ENCODE data around the gene KIAA1671.

The KIAA1671 gene

DNA sequence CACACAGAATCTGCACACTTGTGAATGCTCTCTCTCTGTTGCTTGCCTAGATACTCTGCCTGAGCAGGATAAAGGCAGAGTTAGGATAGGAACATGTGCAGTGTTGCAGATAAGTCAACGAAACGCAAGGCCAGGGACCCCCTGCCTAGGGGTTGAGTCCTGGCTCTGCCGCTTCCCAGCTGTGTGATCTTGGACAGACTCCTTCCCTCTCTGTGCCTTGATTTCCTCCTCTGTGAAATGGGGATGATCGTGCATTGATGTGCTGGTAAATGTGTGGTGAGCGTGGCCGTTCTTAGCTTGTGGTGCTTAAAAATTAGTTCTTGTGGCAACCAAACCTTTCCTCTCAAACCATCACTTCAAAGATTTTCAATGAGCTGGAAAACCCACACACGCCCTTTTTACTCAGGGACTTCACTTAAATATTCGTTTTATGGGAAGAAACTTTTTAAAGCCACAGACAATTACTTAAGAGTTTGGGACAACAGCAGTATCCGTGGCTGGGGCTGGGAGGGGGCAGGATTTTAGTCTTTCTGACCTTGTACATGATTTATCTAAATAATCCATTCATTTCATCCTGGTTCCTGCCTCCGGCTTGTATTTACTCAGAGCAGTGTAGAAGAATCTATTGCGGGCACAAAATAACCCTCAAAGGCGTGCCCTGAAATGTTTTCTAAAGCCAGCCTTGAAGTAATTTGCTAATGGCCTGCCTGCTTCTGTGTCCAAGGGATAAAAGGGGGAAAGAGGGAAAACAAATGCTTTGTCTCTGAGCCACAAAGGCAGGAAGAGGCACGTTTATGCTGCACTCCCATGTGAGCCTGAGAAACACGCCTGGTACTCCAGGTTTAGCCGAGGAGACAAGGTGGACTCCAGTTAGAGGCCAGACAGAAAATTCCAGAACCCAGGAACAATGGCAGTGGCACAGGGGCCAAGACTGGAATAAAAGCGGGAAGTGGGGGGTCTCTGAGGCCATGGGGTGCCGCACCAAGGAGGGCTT lies 162.2 kb downstream of the KIAA1671 start:
- TF ChIP-seq POU2F2 (IDR thresholded peaks at IDR 0.05; ENCODE audit: low read depth, low read length) = no peak
- no peak for TF ChIP-seq POLR2AphosphoS5 (IDR thresholded peaks at IDR 0.05; ENCODE audit: low read depth, low read length)
- TF ChIP-seq POLR2A (IDR thresholded peaks at IDR 0.05; ENCODE audit: low read depth, low read length) = no peak
- DNase-seq (ENCODE audit: insufficient read length, low spot score) = no peak
- no peak for FAIRE-seq

DNA sequence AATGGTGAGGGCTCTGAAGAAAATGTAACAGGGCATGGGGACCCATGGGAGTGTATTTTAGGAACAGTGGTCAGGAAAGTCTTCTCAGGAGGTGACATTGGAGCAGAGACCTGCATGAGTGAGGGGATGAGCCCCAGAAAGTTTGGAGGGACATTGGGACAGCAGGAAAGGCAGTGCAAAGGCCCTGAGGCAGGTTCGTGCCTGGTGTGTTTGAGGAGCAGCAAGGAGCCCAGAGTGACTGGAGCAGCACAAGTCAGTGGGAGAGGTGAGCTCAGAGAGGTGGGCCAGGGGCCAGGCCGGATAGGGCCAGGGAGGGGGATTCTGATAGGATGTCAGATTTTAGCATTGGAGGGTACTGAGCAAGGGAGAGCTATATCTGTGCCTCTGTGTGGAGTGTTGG lies 167.1 kb downstream of the KIAA1671 start:
- TF ChIP-seq TAF1 (IDR thresholded peaks at IDR 0.05; ENCODE audit: low read depth, low read length) (no peak), POLR2A (IDR thresholded peaks at IDR 0.05; ENCODE audit: low read depth, low read length) (no peak), SPI1 (IDR thresholded peaks at IDR 0.05; ENCODE audit: low read depth, low read length) (no peak), POLR2AphosphoS5 (IDR thresholded peaks at IDR 0.05; ENCODE audit: low read depth, low read length) (no peak), POU2F2 (IDR thresholded peaks at IDR 0.05; ENCODE audit: low read depth, low read length) (no peak), PAX5 (IDR thresholded peaks at IDR 0.05; ENCODE audit: insufficient read depth, low read length, severe bottlenecking) (no peak)
- FAIRE-seq = no peak

DNA sequence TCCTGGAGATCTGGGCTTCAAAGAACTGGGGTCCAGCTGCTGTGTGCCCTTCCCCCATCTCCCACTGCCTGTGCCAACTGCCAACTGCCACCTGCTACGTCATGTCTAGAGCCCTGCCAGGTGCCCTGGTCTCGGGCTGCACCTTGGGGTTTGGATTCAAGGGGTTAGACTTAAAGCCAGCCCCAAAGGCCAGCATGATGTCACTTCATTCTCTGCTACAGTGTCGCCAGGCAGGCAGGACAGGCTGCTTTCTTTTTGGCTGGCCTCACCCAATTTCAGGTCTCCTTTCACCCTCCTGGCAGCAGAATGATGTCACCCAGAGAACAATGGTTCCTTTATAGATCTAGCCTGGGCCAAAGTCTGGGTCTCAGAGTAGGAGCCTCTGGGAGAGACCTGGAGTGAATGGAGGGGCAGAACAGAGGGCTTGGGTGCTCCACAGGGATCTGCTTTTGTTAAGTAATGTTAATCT lies 167.6 kb downstream of the KIAA1671 start:
- FAIRE-seq = no peak
- TF ChIP-seq POLR2AphosphoS5 (IDR thresholded peaks at IDR 0.05; ENCODE audit: low read depth, low read length) (no peak), PAX5 (IDR thresholded peaks at IDR 0.05; ENCODE audit: insufficient read depth, low read length, severe bottlenecking) (no peak)
- no peak for DNase-seq (ENCODE audit: insufficient read length, low spot score)

More for the DNA sequence above, 167.1 kb downstream of the KIAA1671 start:
- no peak for DNase-seq (ENCODE audit: insufficient read length, low spot score)

DNA sequence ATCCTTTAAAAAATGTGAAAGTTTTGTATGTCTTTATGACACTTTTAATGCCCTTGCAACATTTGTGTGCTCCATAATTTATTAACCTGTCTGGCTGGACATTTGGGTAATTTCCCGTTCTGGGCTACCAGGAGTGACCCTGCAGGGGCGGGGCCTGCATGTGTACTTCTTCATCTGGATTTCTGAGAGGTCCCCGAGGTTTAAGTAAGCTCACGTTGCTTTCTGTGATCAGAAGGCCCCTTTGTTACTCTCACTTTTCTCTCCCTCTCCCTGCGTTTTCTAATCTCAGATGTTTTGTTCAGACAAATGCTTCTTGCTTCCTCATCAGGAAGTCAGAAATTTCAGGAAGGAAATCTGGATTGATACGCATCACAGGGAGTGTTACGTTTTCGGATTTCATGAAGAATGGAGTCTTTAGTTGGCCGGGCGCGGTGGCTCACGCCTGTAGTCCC lies 168.3 kb downstream of the KIAA1671 start:
- no peak for FAIRE-seq

DNA sequence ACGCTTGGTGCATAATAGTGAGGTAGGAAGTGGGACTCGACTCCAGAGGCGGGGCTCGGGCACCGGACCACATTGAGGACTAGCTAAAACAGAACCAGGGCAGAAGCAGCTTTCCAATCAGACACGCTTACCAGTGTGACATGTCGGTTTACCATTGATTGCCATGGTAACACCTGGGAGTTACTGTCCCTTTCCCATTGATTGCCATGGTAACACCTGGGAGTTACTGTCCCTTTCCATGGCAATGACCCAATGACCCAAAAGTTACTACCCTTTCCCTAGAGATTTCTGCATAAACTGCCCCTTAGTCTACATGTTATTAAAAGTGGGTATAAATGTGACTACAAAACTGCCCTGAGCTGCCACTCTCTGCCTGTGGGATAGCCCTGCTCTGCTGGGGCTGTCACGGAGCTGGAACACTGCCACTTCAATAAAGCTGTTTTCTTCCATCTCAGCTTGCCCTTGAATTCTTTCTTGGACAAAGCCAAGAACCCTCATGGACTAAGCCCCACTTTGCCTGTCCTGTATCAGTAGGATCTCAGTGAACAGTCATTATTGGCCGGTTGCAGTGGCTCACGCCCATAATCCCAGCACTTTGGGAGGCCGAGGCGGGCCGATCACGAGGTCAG lies 169.7 kb downstream of the KIAA1671 start:
- DNase-seq (ENCODE audit: insufficient read length, low spot score) (no peak), FAIRE-seq (no peak)
- TF ChIP-seq POLR2AphosphoS5 (IDR thresholded peaks at IDR 0.05; ENCODE audit: low read depth, low read length) = no peak
- no peak for TF ChIP-seq POU2F2 (IDR thresholded peaks at IDR 0.05; ENCODE audit: low read depth, low read length)
- no peak for TF ChIP-seq SPI1 (IDR thresholded peaks at IDR 0.05; ENCODE audit: low read depth, low read length)
- no peak for TF ChIP-seq PAX5 (IDR thresholded peaks at IDR 0.05; ENCODE audit: insufficient read depth, low read length, severe bottlenecking)
- TF ChIP-seq POLR2A (IDR thresholded peaks at IDR 0.05; ENCODE audit: low read depth, low read length) = no peak
- TF ChIP-seq TAF1 (IDR thresholded peaks at IDR 0.05; ENCODE audit: low read depth, low read length) = no peak

More for the DNA sequence above, 168.3 kb downstream of the KIAA1671 start:
- DNase-seq (ENCODE audit: insufficient read length, low spot score) = no peak
- no peak for TF ChIP-seq POU2F2 (IDR thresholded peaks at IDR 0.05; ENCODE audit: low read depth, low read length)
- no peak for TF ChIP-seq POLR2A (IDR thresholded peaks at IDR 0.05; ENCODE audit: low read depth, low read length)
- TF ChIP-seq TAF1 (IDR thresholded peaks at IDR 0.05; ENCODE audit: low read depth, low read length) = no peak
- TF ChIP-seq SPI1 (IDR thresholded peaks at IDR 0.05; ENCODE audit: low read depth, low read length) = no peak
- TF ChIP-seq PAX5 (IDR thresholded peaks at IDR 0.05; ENCODE audit: insufficient read depth, low read length, severe bottlenecking) = no peak
- no peak for TF ChIP-seq POLR2AphosphoS5 (IDR thresholded peaks at IDR 0.05; ENCODE audit: low read depth, low read length)

DNA sequence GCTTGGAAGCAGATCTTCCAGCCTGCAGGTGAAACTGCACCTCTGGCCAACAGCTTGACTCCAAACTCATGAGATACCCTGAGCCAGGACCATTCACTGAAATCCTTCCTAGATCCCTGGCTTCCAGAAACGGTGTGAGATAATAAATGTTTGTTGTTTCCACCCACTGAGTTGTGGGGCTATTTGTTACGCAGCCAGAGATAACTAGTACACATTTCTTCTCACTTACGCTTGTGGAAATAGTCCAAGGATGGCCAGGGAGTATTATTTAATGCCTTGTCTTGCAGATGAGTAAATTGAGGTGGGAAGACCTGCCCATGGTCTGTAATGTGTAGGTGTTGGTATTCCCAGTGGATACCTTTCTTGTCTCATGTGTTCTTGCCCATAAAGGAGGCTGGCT lies 171.2 kb downstream of the KIAA1671 start:
- FAIRE-seq = no peak
- no peak for DNase-seq (ENCODE audit: insufficient read length, low spot score)
- no peak for TF ChIP-seq TAF1 (IDR thresholded peaks at IDR 0.05; ENCODE audit: low read depth, low read length)
- no peak for TF ChIP-seq POU2F2 (IDR thresholded peaks at IDR 0.05; ENCODE audit: low read depth, low read length)
- TF ChIP-seq POLR2A (IDR thresholded peaks at IDR 0.05; ENCODE audit: low read depth, low read length) = no peak
- no peak for TF ChIP-seq PAX5 (IDR thresholded peaks at IDR 0.05; ENCODE audit: insufficient read depth, low read length, severe bottlenecking)
- no peak for TF ChIP-seq POLR2AphosphoS5 (IDR thresholded peaks at IDR 0.05; ENCODE audit: low read depth, low read length)
- no peak for TF ChIP-seq SPI1 (IDR thresholded peaks at IDR 0.05; ENCODE audit: low read depth, low read length)

DNA sequence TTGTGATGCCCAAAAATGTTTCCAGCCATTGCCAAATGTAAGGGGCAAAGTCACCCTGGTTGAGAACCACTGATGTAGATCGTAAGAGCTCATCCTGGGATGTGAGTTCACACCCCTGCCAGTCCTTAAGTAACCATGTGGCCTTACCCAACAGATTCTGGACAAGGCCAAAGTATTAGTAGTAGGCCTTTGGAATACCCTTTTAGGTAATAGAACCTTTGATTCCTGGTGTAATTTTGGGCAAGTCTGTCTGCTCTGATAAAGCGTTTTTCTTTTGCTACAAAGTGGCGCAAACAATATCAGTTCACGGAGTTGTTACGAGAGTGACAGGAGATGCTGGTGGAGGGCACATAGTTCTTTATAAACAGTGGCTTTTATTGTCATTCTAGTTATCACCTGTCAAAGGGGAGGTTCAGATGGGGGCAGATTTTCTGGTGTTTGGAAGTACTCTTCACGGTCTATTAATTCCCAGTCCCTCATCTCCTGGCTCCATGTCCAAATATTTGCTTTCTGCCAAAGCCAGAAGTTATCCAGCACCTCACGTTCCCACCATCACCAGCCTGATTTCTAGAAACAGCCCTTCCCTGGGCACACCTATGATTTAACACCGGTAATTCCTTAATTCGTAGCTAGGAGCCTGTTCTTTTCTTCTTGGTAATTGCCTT lies 173.3 kb downstream of the KIAA1671 start:
- TF ChIP-seq POLR2AphosphoS5 (IDR thresholded peaks at IDR 0.05; ENCODE audit: low read depth, low read length) (no peak), TAF1 (IDR thresholded peaks at IDR 0.05; ENCODE audit: low read depth, low read length) (no peak), POLR2A (IDR thresholded peaks at IDR 0.05; ENCODE audit: low read depth, low read length) (no peak), PAX5 (IDR thresholded peaks at IDR 0.05; ENCODE audit: insufficient read depth, low read length, severe bottlenecking) (no peak), SPI1 (IDR thresholded peaks at IDR 0.05; ENCODE audit: low read depth, low read length) (no peak)
- no peak for DNase-seq (ENCODE audit: insufficient read length, low spot score)
- no peak for FAIRE-seq

DNA sequence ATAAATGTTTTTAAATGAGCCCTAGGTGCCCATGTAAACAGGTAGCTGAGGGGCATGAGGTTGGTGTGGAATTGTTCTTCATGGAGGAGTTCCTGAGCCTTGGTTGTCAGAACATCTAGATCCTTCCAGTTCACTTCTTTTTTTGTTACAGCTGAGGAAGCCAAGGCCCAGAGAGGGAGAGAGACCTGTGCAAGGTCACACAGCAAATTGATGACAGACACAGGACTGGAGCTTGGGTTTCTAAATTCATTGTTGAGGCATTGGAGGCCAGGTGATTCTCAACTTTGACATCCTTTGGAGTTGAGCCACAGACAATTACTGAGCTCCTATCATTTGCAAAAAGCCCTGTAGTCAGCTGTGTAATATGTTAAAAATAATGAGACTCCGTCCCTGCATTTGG lies 174.0 kb downstream of the KIAA1671 start:
- DNase-seq (ENCODE audit: insufficient read length, low spot score) = no peak
- no peak for TF ChIP-seq SPI1 (IDR thresholded peaks at IDR 0.05; ENCODE audit: low read depth, low read length)
- no peak for TF ChIP-seq POU2F2 (IDR thresholded peaks at IDR 0.05; ENCODE audit: low read depth, low read length)
- no peak for TF ChIP-seq POLR2AphosphoS5 (IDR thresholded peaks at IDR 0.05; ENCODE audit: low read depth, low read length)
- no peak for TF ChIP-seq TAF1 (IDR thresholded peaks at IDR 0.05; ENCODE audit: low read depth, low read length)
- no peak for TF ChIP-seq POLR2A (IDR thresholded peaks at IDR 0.05; ENCODE audit: low read depth, low read length)
- no peak for TF ChIP-seq PAX5 (IDR thresholded peaks at IDR 0.05; ENCODE audit: insufficient read depth, low read length, severe bottlenecking)
- no peak for FAIRE-seq

DNA sequence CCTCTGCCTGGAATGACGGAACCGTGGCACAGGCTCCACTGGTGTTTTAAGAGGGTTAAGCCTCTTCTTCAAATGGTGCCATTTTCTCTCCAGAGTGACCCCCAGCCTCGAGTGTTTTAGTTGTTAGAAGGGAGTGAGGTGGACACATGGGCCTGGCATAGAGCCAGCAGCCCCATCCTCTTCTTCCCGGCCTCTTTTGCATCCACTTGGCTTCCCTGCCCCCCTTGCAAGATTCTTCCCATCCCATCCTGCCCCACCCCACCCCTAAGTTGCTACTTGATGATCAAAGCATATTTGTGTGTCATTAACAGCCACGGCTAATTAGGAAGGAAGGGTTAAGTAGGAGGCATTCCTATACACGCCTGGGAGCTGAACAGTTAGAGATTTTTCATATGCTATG lies 174.8 kb downstream of the KIAA1671 start:
- TF ChIP-seq SPI1 (IDR thresholded peaks at IDR 0.05; ENCODE audit: low read depth, low read length) (no peak), TAF1 (IDR thresholded peaks at IDR 0.05; ENCODE audit: low read depth, low read length) (no peak), POLR2A (IDR thresholded peaks at IDR 0.05; ENCODE audit: low read depth, low read length) (no peak), POU2F2 (IDR thresholded peaks at IDR 0.05; ENCODE audit: low read depth, low read length) (no peak), PAX5 (IDR thresholded peaks at IDR 0.05; ENCODE audit: insufficient read depth, low read length, severe bottlenecking) (no peak), POLR2AphosphoS5 (IDR thresholded peaks at IDR 0.05; ENCODE audit: low read depth, low read length) (no peak)
- FAIRE-seq (no peak), DNase-seq (ENCODE audit: insufficient read length, low spot score) (no peak)

Data from GM12891 (cell line).